GM23338 (cell line): ENCODE results near the gene SRPK2. TPM values are rescaled to one million over a fixed set of nuclear protein-coding genes. Genes with fewer than 3 reads are reported as not detected.

ENCODE experiments used
- ATAC-seq: fragments of 200-7000 bp; cut with Tn5 transposase; 3 replicates; pipeline ENCODE4 v1.9.1; 2020
- DNase-seq: peaks from one replicate; pipeline ENCODE4 v3.0.0-alpha.2; 2015; ENCODE audit warnings: low spot score
- H2AFZ ChIP-seq: fragments of 200-600 bp; sonication (generic); 2 replicates; pipeline ENCODE4 v1.8.0; 2016; ENCODE audit warnings: antibody characterized with exemption, mild to moderate bottlenecking, moderate library complexity
- H3F3A ChIP-seq: fragments of 200-600 bp; sonication (generic); replicated peaks from 2 replicates; pipeline ENCODE4 v1.8.0; 2017; ENCODE audit warnings: antibody characterized with exemption, mixed run types, low read depth
- H3K27ac ChIP-seq: fragments of 200-600 bp; sonication (generic); 2 replicates; pipeline ENCODE4 v1.6.1; 2016; ENCODE audit warnings: low read depth
- H3K27me3 ChIP-seq: fragments of 200-600 bp; sonication (generic); 2 replicates; pipeline ENCODE4 v1.8.0; 2016; ENCODE audit warnings: mild to moderate bottlenecking, mixed run types, moderate library complexity; ENCODE audit not compliant: insufficient read depth
- H3K36me3 ChIP-seq: fragments of 200-600 bp; sonication (generic); 2 replicates; pipeline ENCODE4 v1.8.0; 2016; ENCODE audit warnings: mild to moderate bottlenecking; ENCODE audit not compliant: insufficient read depth
- H3K4me1 ChIP-seq: fragments of 200-600 bp; sonication (generic); 2 replicates; pipeline ENCODE4 v1.8.0; 2016; ENCODE audit warnings: mild to moderate bottlenecking, moderate library complexity; ENCODE audit not compliant: insufficient read depth
- H3K4me2 ChIP-seq: fragments of 200-600 bp; sonication (generic); 2 replicates; pipeline ENCODE4 v1.7.1; 2017; ENCODE audit warnings: mixed run types
- H3K4me3 ChIP-seq: fragments of 200-600 bp; sonication (generic); 2 replicates; pipeline ENCODE4 v1.6.1; 2016; ENCODE audit warnings: mixed run types
- H3K79me2 ChIP-seq: fragments of 200-600 bp; sonication (generic); replicated peaks from 2 replicates; pipeline ENCODE4 v1.8.0; 2017; ENCODE audit warnings: mild to moderate bottlenecking; ENCODE audit not compliant: insufficient read depth
- H3K9me2 ChIP-seq: fragments of 200-600 bp; sonication (generic); 2 replicates; pipeline ENCODE4 v1.8.0; 2017; ENCODE audit not compliant: insufficient read depth
- H4K20me1 ChIP-seq: fragments of 200-600 bp; sonication (generic); replicated peaks from 2 replicates; pipeline ENCODE4 v1.8.0; 2017; ENCODE audit warnings: mild to moderate bottlenecking; ENCODE audit not compliant: insufficient read depth
- H3K27ac Mint-ChIP-seq: 2 replicates; pipeline ENCODE4 v1.8.0; 2020; ENCODE audit warnings: inconsistent platforms, mild to moderate bottlenecking, moderate library complexity, mixed read lengths
- H3K27me3 Mint-ChIP-seq: 3 replicates; pipeline ENCODE4 v1.8.0; 2022; ENCODE audit warnings: low read depth, mild to moderate bottlenecking, moderate library complexity, mixed read lengths, inconsistent platforms; ENCODE audit not compliant: insufficient read depth, poor library complexity
- H3K36me3 Mint-ChIP-seq: 3 replicates; pipeline ENCODE4 v1.8.0; 2021; ENCODE audit warnings: low read depth, mild to moderate bottlenecking, inconsistent platforms, moderate library complexity, mixed read lengths
- H3K4me1 Mint-ChIP-seq: 3 replicates; pipeline ENCODE4 v1.8.0; 2020; ENCODE audit warnings: mild to moderate bottlenecking, inconsistent platforms, mixed read lengths
- H3K4me3 Mint-ChIP-seq: 3 replicates; pipeline ENCODE4 v1.8.0; 2021; ENCODE audit warnings: moderate library complexity, mild to moderate bottlenecking, inconsistent platforms, mixed read lengths
- H3K9me3 Mint-ChIP-seq: 3 replicates; pipeline ENCODE4 v1.8.0; 2020; ENCODE audit warnings: moderate library complexity, mild to moderate bottlenecking, inconsistent platforms, mixed read lengths
- CREB1 ChIP-seq: fragments of 250-450 bp; sonication (Bioruptor Pico); IDR thresholded peaks from 2 replicates; pipeline ENCODE4 v1.5.0; 2020; ENCODE audit warnings: low read depth, mild to moderate bottlenecking, moderate library complexity
- EZH2 ChIP-seq: fragments of 200-600 bp; sonication (generic); IDR thresholded peaks from one replicate; pipeline ENCODE4 v1.8.0; 2017; ENCODE audit warnings: antibody characterized with exemption, mild to moderate bottlenecking, low read depth; ENCODE audit not compliant: unreplicated experiment
- EZH2phosphoT487 ChIP-seq: fragments of 200-600 bp; sonication (generic); IDR thresholded peaks from one replicate; pipeline ENCODE4 v1.8.1; 2018; ENCODE audit warnings: antibody characterized with exemption; ENCODE audit not compliant: unreplicated experiment
- JUNB ChIP-seq: IDR thresholded peaks from one replicate; pipeline ENCODE4 v1.6.1; 2016; ENCODE audit warnings: antibody characterized with exemption; ENCODE audit not compliant: unreplicated experiment
- NANOG ChIP-seq: IDR thresholded peaks from 2 replicates; pipeline ENCODE4 v1.6.1; 2016; ENCODE audit warnings: antibody characterized with exemption, borderline replicate concordance
- POLR2AphosphoS5 ChIP-seq: IDR thresholded peaks from 2 replicates; pipeline ENCODE4 v1.6.1; 2016; ENCODE audit warnings: antibody characterized with exemption, low read depth
- REST ChIP-seq: IDR thresholded peaks from one replicate; pipeline ENCODE4 v1.6.1; 2018; ENCODE audit warnings: antibody characterized with exemption; ENCODE audit not compliant: unreplicated experiment
- STAT1 ChIP-seq: IDR thresholded peaks from one replicate; pipeline ENCODE4 v1.6.1; 2016; ENCODE audit warnings: antibody characterized with exemption; ENCODE audit not compliant: unreplicated experiment
- ZNF114 ChIP-seq: fragments of 250-450 bp; sonication (Bioruptor Pico); IDR thresholded peaks from 2 replicates; pipeline ENCODE4 v1.5.0; 2020; ENCODE audit warnings: mild to moderate bottlenecking, moderate library complexity
- ZNF331 ChIP-seq: fragments of 250-450 bp; sonication (Bioruptor Pico); IDR thresholded peaks from 2 replicates; pipeline ENCODE4 v1.5.0; 2020; ENCODE audit warnings: low read depth, mild to moderate bottlenecking, moderate library complexity
- polyA plus RNA-seq: library from polyadenylated mRNA; unstranded; fragments of >200 nt; fragmentation: Nextera tagmentation; extraction: Ambion mirVana; gene quantifications from 2 replicates; pipeline ENCODE4 v1.2.1, GENCODE V29; 2016
- total RNA-seq: library from RNA; depleted of rRNA; stranded (reverse); fragments of >200 nt; shearing (Covaris generic); gene quantifications from 2 replicates; pipeline ENCODE4 v1.2.3, GENCODE V29; 2014
- TF ChIP-seq, protein P1 (sequence below): fragments of 250-450 bp; sonication (Bioruptor Pico); IDR thresholded peaks from 2 replicates; pipeline ENCODE4 v1.5.0; 2020; ENCODE audit warnings: mild to moderate bottlenecking, moderate library complexity
- TF ChIP-seq, protein P2 (sequence below), 2 experiments: fragments of 200-600 bp in 1 of 2; sonication (generic) in 1 of 2; conservative IDR thresholded peaks; 2 replicates each; pipeline versions ENCODE4 v1.5.1 to v1.6.1; 2016 to 2017; ENCODE audit warnings: antibody characterized with exemption in 2 of 2, low read depth in 2 of 2, mild to moderate bottlenecking in 2 of 2, moderate library complexity in 1 of 2
- TF ChIP-seq, protein P3 (sequence below): IDR thresholded peaks from 2 replicates; pipeline ENCODE4 v1.6.1; 2016; ENCODE audit warnings: antibody characterized with exemption

SRPK2 gene
- total and polyA plus RNA-seq, 2 experiments from 2014 or later: 66.3 to 91.5 TPM

DNA sequence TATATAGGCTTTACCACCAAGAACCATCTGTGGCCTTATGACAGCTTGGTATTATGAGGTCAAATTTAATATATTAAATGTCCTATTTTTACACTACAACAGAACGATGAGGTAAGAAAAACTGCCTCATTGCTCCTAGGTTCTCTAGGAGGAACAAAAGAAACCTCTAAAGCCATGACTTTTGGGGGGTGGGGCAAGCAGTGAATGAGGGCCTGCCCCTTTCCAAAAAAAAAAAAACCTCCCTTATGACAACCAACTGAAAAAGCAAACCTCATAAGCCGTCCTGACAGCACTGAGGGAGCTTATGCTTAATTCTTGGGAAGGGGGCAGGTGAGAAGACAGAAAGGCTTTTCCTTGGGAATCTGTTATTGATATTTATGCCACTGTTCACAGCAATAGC, 258.1 kb downstream of the SRPK2 start:
- H2AFZ ChIP-seq: no peak overlapping the region
- Mint-ChIP-seq H3K27ac (no peak overlapping the region), H3K4me1 (peaks cover 6% of the 10 kb centered on the region), H3K27me3 (no peaks in the 10 kb centered on the region), H3K4me3 (no peak overlapping the region), H3K9me3 (no peaks in the 10 kb centered on the region), H3K36me3 (peaks cover 6% of the 10 kb centered on the region; the same call in 2 of the 3 replicates)
- H3K4me1 ChIP-seq: no peaks in the 10 kb centered on the region
- no peak overlapping the region for H3K4me2 ChIP-seq
- TF ChIP-seq, protein P1, sequence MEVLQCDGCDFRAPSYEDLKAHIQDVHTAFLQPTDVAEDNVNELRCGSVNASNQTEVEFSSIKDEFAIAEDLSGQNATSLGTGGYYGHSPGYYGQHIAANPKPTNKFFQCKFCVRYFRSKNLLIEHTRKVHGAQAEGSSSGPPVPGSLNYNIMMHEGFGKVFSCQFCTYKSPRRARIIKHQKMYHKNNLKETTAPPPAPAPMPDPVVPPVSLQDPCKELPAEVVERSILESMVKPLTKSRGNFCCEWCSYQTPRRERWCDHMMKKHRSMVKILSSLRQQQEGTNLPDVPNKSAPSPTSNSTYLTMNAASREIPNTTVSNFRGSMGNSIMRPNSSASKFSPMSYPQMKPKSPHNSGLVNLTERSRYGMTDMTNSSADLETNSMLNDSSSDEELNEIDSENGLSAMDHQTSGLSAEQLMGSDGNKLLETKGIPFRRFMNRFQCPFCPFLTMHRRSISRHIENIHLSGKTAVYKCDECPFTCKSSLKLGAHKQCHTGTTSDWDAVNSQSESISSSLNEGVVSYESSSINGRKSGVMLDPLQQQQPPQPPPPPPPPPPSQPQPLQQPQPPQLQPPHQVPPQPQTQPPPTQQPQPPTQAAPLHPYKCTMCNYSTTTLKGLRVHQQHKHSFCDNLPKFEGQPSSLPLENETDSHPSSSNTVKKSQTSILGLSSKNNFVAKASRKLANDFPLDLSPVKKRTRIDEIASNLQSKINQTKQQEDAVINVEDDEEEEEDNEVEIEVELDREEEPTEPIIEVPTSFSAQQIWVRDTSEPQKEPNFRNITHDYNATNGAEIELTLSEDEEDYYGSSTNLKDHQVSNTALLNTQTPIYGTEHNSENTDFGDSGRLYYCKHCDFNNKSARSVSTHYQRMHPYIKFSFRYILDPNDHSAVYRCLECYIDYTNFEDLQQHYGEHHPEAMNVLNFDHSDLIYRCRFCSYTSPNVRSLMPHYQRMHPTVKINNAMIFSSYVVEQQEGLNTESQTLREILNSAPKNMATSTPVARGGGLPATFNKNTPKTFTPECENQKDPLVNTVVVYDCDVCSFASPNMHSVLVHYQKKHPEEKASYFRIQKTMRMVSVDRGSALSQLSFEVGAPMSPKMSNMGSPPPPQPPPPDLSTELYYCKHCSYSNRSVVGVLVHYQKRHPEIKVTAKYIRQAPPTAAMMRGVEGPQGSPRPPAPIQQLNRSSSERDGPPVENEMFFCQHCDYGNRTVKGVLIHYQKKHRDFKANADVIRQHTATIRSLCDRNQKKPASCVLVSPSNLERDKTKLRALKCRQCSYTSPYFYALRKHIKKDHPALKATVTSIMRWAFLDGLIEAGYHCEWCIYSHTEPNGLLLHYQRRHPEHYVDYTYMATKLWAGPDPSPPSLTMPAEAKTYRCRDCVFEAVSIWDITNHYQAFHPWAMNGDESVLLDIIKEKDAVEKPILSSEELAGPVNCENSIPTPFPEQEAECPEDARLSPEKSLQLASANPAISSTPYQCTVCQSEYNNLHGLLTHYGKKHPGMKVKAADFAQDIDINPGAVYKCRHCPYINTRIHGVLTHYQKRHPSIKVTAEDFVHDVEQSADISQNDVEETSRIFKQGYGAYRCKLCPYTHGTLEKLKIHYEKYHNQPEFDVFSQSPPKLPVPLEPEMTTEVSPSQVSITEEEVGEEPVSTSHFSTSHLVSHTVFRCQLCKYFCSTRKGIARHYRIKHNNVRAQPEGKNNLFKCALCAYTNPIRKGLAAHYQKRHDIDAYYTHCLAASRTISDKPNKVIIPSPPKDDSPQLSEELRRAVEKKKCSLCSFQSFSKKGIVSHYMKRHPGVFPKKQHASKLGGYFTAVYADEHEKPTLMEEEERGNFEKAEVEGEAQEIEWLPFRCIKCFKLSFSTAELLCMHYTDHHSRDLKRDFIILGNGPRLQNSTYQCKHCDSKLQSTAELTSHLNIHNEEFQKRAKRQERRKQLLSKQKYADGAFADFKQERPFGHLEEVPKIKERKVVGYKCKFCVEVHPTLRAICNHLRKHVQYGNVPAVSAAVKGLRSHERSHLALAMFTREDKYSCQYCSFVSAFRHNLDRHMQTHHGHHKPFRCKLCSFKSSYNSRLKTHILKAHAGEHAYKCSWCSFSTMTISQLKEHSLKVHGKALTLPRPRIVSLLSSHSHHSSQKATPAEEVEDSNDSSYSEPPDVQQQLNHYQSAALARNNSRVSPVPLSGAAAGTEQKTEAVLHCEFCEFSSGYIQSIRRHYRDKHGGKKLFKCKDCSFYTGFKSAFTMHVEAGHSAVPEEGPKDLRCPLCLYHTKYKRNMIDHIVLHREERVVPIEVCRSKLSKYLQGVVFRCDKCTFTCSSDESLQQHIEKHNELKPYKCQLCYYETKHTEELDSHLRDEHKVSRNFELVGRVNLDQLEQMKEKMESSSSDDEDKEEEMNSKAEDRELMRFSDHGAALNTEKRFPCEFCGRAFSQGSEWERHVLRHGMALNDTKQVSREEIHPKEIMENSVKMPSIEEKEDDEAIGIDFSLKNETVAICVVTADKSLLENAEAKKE (CRISPR knock-in tag): no peak
- TF ChIP-seq EZH2phosphoT487 (no peak), STAT1 (no peak), ZNF114 (CRISPR knock-in tag) (no peak), NANOG (no peak), CREB1 (CRISPR knock-in tag) (no peak), JUNB (no peak), REST (no peak), ZNF331 (CRISPR knock-in tag) (no peak), EZH2 (no peak), POLR2AphosphoS5 (no peak)
- TF ChIP-seq, protein P2, sequence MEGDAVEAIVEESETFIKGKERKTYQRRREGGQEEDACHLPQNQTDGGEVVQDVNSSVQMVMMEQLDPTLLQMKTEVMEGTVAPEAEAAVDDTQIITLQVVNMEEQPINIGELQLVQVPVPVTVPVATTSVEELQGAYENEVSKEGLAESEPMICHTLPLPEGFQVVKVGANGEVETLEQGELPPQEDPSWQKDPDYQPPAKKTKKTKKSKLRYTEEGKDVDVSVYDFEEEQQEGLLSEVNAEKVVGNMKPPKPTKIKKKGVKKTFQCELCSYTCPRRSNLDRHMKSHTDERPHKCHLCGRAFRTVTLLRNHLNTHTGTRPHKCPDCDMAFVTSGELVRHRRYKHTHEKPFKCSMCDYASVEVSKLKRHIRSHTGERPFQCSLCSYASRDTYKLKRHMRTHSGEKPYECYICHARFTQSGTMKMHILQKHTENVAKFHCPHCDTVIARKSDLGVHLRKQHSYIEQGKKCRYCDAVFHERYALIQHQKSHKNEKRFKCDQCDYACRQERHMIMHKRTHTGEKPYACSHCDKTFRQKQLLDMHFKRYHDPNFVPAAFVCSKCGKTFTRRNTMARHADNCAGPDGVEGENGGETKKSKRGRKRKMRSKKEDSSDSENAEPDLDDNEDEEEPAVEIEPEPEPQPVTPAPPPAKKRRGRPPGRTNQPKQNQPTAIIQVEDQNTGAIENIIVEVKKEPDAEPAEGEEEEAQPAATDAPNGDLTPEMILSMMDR (conservative IDR thresholded peaks at IDR 0.05; ENCODE audit: low read depth in 2 of 2): no peak
- TF ChIP-seq, protein P3, sequence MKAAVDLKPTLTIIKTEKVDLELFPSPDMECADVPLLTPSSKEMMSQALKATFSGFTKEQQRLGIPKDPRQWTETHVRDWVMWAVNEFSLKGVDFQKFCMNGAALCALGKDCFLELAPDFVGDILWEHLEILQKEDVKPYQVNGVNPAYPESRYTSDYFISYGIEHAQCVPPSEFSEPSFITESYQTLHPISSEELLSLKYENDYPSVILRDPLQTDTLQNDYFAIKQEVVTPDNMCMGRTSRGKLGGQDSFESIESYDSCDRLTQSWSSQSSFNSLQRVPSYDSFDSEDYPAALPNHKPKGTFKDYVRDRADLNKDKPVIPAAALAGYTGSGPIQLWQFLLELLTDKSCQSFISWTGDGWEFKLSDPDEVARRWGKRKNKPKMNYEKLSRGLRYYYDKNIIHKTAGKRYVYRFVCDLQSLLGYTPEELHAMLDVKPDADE: no peak
- ATAC-seq (no peak), DNase-seq (no peak)
- no peak overlapping the region for H3K4me3 ChIP-seq
- peaks cover 12% of the 10 kb centered on the region for H3K79me2 ChIP-seq
- H3K27ac ChIP-seq: peak overlapping the region; percentile 50; the same call in 1 of the 2 replicates
- peaks cover 8% of the 10 kb centered on the region; the same call in 1 of the 2 replicates for H4K20me1 ChIP-seq
- H3K27me3 ChIP-seq: no peaks in the 10 kb centered on the region
- no peaks in the 10 kb centered on the region for H3F3A ChIP-seq
- no peaks in the 10 kb centered on the region; the same call in 1 of the 2 replicates for H3K9me2 ChIP-seq
- no peaks in the 10 kb centered on the region for H3K36me3 ChIP-seq
